ENCODE measurements around the gene ARL13A.
"Not testable (repeated sequence)": the region's sequence is repeated elsewhere in the genome, so short reads cannot be mapped to it uniquely, and the experiment has no call there.

The ARL13A gene

DNA sequence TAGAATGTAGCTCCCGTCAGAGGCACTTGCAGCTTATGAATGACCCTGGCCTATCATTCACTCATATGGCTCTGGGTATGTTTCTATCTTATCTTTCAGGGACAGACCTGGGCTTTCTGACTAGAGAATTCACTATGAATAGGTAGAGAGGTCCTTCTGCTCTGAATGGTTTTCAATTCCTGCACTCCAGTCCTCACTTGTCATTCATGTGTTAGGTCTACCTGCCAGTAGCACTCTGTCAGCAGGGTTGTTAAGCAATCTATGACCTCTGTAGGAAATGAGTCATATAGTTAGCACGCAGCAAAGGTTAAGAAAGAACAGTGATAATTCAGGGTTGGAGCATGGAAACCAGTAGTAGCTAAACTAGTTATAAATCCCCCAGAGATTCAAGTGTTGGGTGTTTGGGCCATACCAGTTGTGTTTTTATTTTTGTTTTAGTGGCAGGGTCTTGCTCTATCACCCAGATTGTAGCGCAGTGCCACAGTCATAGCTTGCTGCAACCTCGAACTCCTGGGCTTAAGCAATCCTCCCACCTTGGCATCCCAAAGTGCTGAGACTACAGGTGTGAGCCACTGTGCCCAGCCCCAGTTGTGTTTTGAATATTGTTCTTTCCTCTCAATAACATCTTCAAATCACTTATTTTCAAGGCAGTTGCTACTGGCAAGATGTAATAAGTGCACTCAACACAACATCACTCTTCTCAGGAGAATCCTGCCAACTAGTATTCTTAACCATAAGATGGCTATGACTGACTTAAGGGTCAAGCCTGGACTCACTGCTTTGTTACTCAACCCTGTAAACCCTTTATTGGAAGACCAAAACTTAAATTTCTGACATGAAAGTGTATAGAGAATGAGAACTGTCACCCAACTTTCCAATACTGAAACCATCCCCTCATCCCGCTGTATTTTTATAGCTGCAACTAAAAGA, 25.1 kb downstream of the ARL13A start:
- peak; percentile 26 for DNase-seq

DNA sequence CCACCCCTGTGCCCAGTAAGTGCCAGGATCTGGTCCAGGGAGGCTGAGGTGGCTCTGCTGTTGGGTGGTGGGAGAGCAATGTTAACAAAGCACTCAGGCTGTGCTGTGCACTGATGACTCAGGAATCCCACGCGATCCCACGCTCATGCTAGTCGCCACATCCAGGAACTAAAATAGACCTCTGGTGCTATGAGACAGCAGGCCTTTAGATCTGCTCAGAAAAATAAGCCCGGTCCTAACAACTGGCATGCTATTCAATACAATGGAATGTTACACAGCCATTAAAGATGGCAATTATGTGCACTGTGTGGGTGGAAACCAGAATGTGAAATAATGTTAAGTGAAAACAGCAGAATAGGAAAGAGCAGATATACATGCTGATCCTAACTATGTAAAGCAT, 26.0 kb downstream of the ARL13A start:
- peak; percentile 58 for DNase-seq

DNA sequence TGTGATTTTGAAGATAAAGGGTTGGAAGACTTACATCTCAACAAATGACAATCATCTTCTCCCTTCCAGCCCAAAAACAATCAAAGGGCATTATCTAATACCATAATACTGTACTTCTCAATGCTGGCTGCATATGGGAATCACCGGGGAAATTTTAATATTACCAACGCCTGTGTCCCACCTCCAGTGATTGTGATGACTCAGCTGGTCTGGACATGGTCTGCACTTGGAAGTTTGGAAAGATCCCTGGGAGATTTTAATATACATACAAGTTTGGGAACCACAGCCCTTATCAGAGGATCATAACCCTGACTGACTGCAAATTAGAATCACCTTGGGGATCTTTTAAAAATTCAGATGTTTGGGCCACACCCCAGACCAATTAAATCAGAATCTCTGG, 29.9 kb downstream of the ARL13A start:
- no peak for DNase-seq

DNA sequence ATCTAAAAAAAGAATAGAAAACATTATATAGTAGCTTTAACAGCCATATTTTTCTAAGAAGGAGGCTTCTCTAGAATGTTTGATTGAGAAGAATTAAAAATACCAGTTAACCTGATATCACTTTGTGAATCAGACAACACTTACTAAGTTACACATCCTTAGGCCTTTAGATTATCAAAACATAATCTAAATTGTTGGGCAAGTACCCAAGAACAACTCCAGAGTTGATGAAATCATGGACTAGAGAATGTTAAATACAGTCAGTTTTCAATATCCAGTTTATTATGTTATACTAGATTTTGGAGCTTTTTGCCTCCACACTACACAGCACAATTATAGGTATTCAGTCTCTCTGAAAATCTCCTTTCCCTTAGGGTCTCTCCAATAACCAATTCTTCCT, 39.6 kb downstream of the ARL13A start:
- no peak for DNase-seq

DNA sequence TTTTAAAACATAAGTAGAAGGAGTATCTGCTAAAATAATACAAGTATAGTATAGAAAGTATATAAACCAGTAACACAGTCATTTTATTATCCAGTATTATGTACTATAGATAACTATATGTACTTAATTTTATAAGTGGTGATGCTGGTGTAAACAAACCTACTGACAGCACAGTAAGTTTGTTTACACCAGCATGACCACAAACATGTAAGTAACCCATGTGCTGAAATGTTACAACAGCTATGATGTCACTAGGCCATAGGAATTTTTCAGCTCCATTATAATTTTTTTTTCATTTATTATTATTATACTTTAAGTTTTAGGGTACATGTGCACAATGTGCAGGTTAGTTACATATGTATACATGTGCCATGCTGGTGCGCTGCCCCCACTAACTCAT, 42.5 kb downstream of the ARL13A start:
- DNase-seq, result not testable (repeated sequence)

DNA sequence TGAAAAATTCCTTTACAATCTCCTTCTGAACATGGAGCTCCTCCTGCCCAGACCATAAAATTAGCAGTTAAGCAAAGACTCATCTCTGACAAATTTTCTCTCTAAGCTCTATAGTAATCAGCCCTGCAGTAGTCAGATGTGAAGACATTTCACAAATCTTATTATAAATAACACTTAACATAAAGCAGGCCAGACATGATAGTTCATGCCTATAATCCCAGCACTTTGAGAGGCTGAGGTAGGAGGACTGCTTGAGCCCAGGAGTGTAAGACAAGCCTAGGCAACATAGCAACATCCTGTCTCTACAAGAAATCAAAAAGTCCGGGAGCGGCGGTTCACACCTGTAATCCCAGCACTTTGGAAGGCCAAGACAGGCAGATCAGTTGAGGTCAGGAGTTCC, 52.5 kb downstream of the ARL13A start:
- DNase-seq, result no peak

DNA sequence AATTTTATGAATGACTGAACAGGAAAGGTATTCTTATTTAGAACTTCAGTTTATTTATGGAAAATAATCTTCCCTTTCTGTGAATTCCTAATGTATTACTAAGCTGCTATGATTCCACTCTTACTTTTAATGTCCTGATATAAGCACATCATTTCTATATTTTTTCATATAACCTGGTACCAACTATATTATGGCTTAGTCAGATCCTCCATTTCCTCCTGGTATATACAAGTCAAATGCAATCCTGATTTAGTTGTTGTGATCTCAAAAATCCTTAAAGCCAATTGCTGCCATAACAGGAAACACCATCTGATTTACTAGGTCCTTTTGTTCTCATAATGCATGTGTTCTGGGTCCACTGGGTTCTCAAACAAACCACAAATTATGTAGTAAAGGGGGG, 55.6 kb downstream of the ARL13A start:
- DNase-seq, result no peak

DNA sequence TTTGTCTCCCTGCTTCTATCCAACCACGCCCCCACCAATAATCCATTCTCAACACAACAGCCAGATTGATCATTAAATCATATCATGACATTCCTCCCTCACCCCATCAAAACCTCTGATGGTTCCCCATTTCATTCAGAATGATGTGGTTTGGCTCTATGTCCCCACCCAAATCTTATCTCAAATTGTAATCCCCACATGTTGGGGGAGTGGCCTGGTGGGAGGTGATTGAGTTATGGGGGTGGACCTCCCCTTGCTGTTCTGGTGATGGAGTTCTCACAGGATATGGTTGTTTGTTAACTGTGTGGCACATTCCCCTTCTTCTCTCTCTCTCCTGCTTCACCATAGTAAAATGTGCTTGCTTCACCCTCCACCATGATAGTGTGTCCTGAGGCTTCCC, 59.1 kb downstream of the ARL13A start:
- DNase-seq, result no peak

DNA sequence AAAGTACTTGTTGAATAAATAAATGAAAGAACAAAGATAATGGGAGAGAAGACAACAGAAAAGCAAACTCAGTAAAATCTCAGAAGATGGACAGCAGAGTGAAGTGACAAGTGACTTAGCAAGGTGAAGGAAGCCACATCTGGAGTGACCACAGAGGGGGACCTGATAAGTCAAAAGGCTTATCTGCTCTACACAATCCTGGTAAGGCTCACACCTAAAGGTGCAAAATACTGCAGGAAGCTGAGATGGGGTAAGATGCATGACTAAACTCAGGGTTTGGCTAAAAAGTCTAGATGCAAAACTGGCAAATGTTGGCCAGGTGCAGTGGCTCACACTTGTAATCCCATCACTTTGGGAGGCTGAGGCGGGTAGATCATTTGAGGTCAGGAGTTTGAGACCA, 60.2 kb downstream of the ARL13A start:
- DNase-seq, result no peak

DNA sequence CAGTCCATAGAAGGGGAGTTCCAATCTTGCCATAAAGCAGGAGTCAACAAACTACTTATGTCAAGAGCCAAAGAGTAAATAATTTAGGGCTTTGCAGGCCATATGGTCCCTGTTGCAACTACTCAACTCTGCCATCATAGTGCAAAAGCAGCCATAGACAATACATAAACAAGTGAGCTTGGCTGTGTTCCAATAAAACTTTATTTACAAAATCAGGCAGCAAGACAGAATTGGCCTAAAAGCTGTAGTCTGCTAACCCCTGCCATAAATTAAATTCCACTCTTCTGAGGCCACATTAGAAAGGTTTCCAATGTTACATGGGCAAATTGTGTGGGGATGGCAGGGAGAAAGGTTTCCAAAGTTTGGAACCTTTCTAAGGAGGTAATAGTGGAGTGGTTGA, 67.7 kb downstream of the ARL13A start:
- DNase-seq, result no peak

DNA sequence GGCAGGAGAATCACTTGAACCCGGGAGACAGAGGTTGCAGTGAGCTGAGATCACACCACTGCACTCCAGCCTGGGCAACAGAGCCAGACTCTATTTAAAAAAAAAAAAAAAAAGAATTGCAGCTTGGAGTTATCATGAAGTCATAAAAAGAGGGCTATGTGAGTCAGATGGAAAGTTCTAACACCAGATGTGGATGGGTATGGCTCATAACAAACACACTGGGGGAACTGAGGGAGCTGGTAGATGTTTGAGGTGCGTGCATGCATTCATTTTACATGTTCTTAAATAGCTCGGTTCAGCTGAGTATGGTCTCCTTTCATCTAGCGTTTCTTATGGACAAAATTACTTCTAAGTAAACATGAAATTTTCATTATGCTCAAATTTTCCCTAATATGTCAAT, 70.7 kb downstream of the ARL13A start:
- no peak for DNase-seq
